Panc1 (cell line): ENCODE measurements around the gene SERAC1.

ENCODE experiments used
- CTCF ChIP-seq: fragments of 450-650 bp; IDR thresholded peaks from 2 replicates; pipeline ENCODE4 v1.5.1; 2017; ENCODE audit warnings: mild to moderate bottlenecking
- POLR2AphosphoS5 ChIP-seq: IDR thresholded peaks from 2 replicates; pipeline ENCODE4 v1.6.1; 2012; ENCODE audit warnings: mild to moderate bottlenecking, low read depth, low read length, moderate library complexity
- REST ChIP-seq, 2 experiments: IDR thresholded peaks; 2 replicates each; pipeline ENCODE4 v1.6.1; 2011 to 2012; ENCODE audit warnings: low read depth in 2 of 2, control low read depth in 1 of 2, low read length in 1 of 2, mild to moderate bottlenecking in 1 of 2, moderate library complexity in 1 of 2; ENCODE audit not compliant: insufficient read depth in 1 of 2

- TF ChIP-seq CTCF, result no peak
- no peak for TF ChIP-seq POLR2AphosphoS5
- TF ChIP-seq REST (IDR thresholded peaks at IDR 0.05; ENCODE audit: insufficient read depth in 1 of 2, low read depth in 2 of 2, low read length in 1 of 2), result no peak
Measured at GRCh38 chr6:158160932-158161539, 7.0 kb downstream of the SERAC1 start.
